HepG2 (cell line): ENCODE data around the gene CPHXL. TPM values are rescaled to one million over a fixed set of nuclear protein-coding genes. Genes with fewer than 3 reads are reported as not detected.

Experiments
- ATAC-seq: fragments of 200-7000 bp; cut with Tn5 transposase; 3 replicates; pipeline ENCODE4 v1.9.1; 2020; ENCODE audit warnings: mild to moderate bottlenecking, moderate library complexity
- BruUV-seq: library from RNA; stranded (reverse); fragments of 400-500 nt; replicated peaks from 2 replicates; lab custom pipeline; 2021; lab: Mats Ljungman, UMichigan
- CTCF ChIA-PET: fragments of 300-600 bp; formaldehyde crosslinking; extraction: SDS; loops from one replicate; lab custom pipeline; 2021; ENCODE audit warnings: low total read pairs, inconsistent platforms, low intra/inter-chr PET ratio; lab: Yijun Ruan, JAX
- POLR2A ChIA-PET: fragments of 350-600 bp; sonication (Branson Sonifier 250); formaldehyde crosslinking; loops from one replicate; lab custom pipeline; 2020; ENCODE audit warnings: antibody characterized with exemption, inconsistent platforms; lab: Yijun Ruan, JAX
- DNase-seq: peaks from one replicate; pipeline ENCODE4 v3.0.0-alpha.2; 2015; ENCODE audit warnings: low spot score
- FAIRE-seq: peaks from 3 replicates; lab custom pipeline; 2011; peaks lifted over from hg19 to GRCh38; lab: Jason Lieb, UNC
- H2AFZ ChIP-seq: one replicate; pipeline ENCODE4 v1.6.1; 2011; ENCODE audit warnings: low read length, inconsistent platforms
- H3K27ac ChIP-seq: fragments of 300-600 bp; 3 replicates; pipeline ENCODE4 v1.8.0; 2011; ENCODE audit warnings: mixed run types, mild to moderate bottlenecking, mixed read lengths, low read length, inconsistent platforms; ENCODE audit not compliant: insufficient read depth; ENCODE audit errors: extremely low read length
- H3K27me3 ChIP-seq, 2 experiments: fragments of 200-600 bp in 1 of 2; 2 replicates in 1 of 2; 3 replicates in 1 of 2; pipeline versions ENCODE4 v1.6.0 to v1.8.0; 2011; ENCODE audit warnings: low read length in 2 of 2, mild to moderate bottlenecking in 2 of 2, moderate library complexity in 2 of 2, inconsistent platforms in 1 of 2; ENCODE audit not compliant: insufficient read depth in 2 of 2, control insufficient read depth in 1 of 2
- H3K36me3 ChIP-seq, 2 experiments: fragments of 200-600 bp in 1 of 2; replicated peaks in 1 of 2; 2 replicates in 1 of 2; 3 replicates in 1 of 2; pipeline versions ENCODE4 v1.5.1 to v1.8.0; 2011; ENCODE audit warnings: low read length in 2 of 2, inconsistent platforms in 1 of 2; ENCODE audit not compliant: insufficient read depth in 2 of 2, control insufficient read depth in 1 of 2
- H3K4me1 ChIP-seq: 2 replicates; pipeline ENCODE4 v1.5.1; 2012; ENCODE audit warnings: low read length, inconsistent platforms; ENCODE audit not compliant: insufficient read depth
- H3K4me2 ChIP-seq: 2 replicates; pipeline ENCODE4 v1.6.0; 2011; ENCODE audit warnings: low read depth, low read length, inconsistent platforms
- H3K4me3 ChIP-seq, 3 experiments: fragments of 200-600 bp in 1 of 3; sonication (generic), shearing (Covaris generic) in 1 of 3; replicated peaks in 1 of 3; 2 replicates each; pipeline ENCODE4 v1.5.1; 2011 to 2016; ENCODE audit warnings: low read length in 3 of 3, inconsistent platforms in 2 of 3, low read depth in 2 of 3, mild to moderate bottlenecking in 2 of 3, control low read depth in 1 of 3, mixed read lengths in 1 of 3; ENCODE audit not compliant: insufficient read depth in 1 of 3
- H3K79me2 ChIP-seq: one replicate; pipeline ENCODE4 v1.6.1; 2011; ENCODE audit warnings: low read length, inconsistent platforms; ENCODE audit not compliant: insufficient read depth
- H3K9ac ChIP-seq: 2 replicates; pipeline ENCODE4 v1.6.0; 2011; ENCODE audit warnings: mild to moderate bottlenecking, low read depth, low read length, inconsistent platforms; ENCODE audit not compliant: insufficient read depth
- H3K9me3 ChIP-seq: 2 replicates; pipeline ENCODE4 v1.5.1; 2012; ENCODE audit warnings: mild to moderate bottlenecking, low read length
- H4K20me1 ChIP-seq: 2 replicates; pipeline ENCODE4 v1.6.0; 2011; ENCODE audit warnings: inconsistent platforms, mild to moderate bottlenecking, low read length, moderate library complexity; ENCODE audit not compliant: insufficient read depth
- ELF1 ChIP-seq: sonication (generic); formaldehyde crosslinking; IDR thresholded peaks from 2 replicates; pipeline ENCODE4 v1.4.0; 2020; ENCODE audit warnings: missing genetic modification reagents
- in situ Hi-C: cut with HindIII; loops from 2 replicates; pipeline ENCODE4 v1.10.0; 2017; ENCODE audit warnings: low pct_unique_long_range_greater_than_20kb; ENCODE audit not compliant: extremely low pct_ligation_motif_present
- intact Hi-C: fragments of 100-400 bp; cut with micrococcal nuclease; formaldehyde crosslinking; loops from one replicate; pipeline ENCODE4 v1.10.0; 2022; ENCODE audit not compliant: unreplicated experiment
- polyA plus RNA-seq, 8 experiments: library from polyadenylated mRNA; depleted of rRNA in 3 of 8; stranded (reverse) in 7 of 8; unstranded in 1 of 8; fragments of >200 nt; fragmentation: Illumina TruSeq in 4 of 8; extraction: Trizol in 4 of 8; gene quantifications; 2 replicates each; pipeline versions ENCODE4 v1.2.1 to v1.2.3, GENCODE V29; 2011 to 2016; ENCODE audit warnings: low read depth in 4 of 8, missing spikeins in 1 of 8, mixed read lengths in 1 of 8; ENCODE audit not compliant: insufficient read depth in 1 of 8
- small RNA-seq, 3 experiments: library from RNA; depleted of rRNA; stranded (forward); fragments of <200 nt; gene quantifications; one replicate each; pipeline ENCODE3, GENCODE V24; 2012; ENCODE audit warnings: low read depth in 2 of 3, low replicate concordance in 1 of 3; ENCODE audit not compliant: insufficient read length in 3 of 3, insufficient read depth in 2 of 3
- total RNA-seq, 5 experiments: library from RNA; depleted of rRNA; stranded (reverse); fragments of >200 nt; fragmentation: Illumina TruSeq; extraction: Trizol; gene quantifications; 2 replicates each; pipeline ENCODE4 v1.2.3, GENCODE V29; 2016; ENCODE audit warnings: low read depth in 1 of 5

Gene CPHXL
- total and polyA plus RNA-seq, 2 of the 13 experiments (the other 11 are each of a cell fraction or from before 2014, with no cell fraction given): not detected

DNA sequence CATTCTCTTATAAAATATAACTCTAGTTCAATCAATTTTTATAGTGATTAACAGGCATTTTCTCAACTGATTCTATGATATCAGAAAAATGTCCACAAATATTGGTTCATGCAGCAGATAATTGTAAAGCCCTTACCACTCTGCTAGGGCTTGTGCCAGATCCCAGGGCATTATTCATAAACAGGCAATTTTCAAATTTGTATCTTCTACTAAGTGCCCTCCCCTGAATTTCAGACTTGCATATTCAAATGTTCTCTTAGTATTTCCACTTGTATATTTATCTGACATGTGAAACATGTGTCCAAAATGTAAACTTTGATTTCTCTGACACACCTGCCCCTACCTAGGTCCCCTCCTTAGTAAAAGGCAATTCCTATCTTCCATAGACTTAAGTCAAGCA is 58.8 kb downstream of the CPHXL start:
- Histone ChIP-seq H3K4me2 (no peak overlapping the region), H3K27me3 (no peaks in the 10 kb centered on the region), H3K27ac (no peak overlapping the region), H3K4me1 (no peaks in the 10 kb centered on the region), H4K20me1 (no peaks in the 10 kb centered on the region), H2AFZ (no peak overlapping the region), H3K4me3 (no peak overlapping the region), H3K9me3 (no peaks in the 10 kb centered on the region), H3K79me2 (no peaks in the 10 kb centered on the region), H3K36me3 (no peaks in the 10 kb centered on the region), H3K9ac (no peak overlapping the region)
- no TSS peak for BruUV-seq
- in situ Hi-C loops (no loop called here), intact Hi-C loops (no loop called here)
- FAIRE-seq (no peak), DNase-seq (no peak), ATAC-seq (no peak)
- POLR2A ChIA-PET: no interaction called here
- CTCF ChIA-PET: no interaction called here
- no peak for TF ChIP-seq ELF1 (CRISPR knock-in tag)

Small RNA genes within 50 kb of the gene (small RNA-seq; reads per million reads assigned to genes)
- gene RN7SL520P: 0 reads per million in 3 experiments

Other genes starting within 250 kb of the CPHXL start
- gene CHST6, start 231.0 kb downstream of the CPHXL start, total RNA-seq (2016; rRNA removed; fragmentation: Illumina TruSeq; extraction: Trizol): 0.32 and 0.91 TPM in 2 replicates
- gene CHST6, start 231.0 kb downstream of the CPHXL start, polyA plus RNA-seq (2011; rRNA removed): 0.18 and 0.25 TPM in 2 replicates
- gene CHST5, start 190.4 kb downstream of the CPHXL start, total RNA-seq (2016; rRNA removed; fragmentation: Illumina TruSeq; extraction: Trizol): not detected in 2 replicates
- gene CHST5, start 190.4 kb downstream of the CPHXL start, polyA plus RNA-seq (2011; rRNA removed): 0.05 TPM in 1 of 2 replicates, not detected in the other
- 2.3 and 3.5 TPM in 2 replicates for gene TMEM231, start 170.2 kb downstream of the CPHXL start, total RNA-seq (2016; rRNA removed; fragmentation: Illumina TruSeq; extraction: Trizol)
- gene TMEM231, start 170.2 kb downstream of the CPHXL start, polyA plus RNA-seq (2011; rRNA removed): 7.4 TPM in 2 replicates
- gene GABARAPL2, start 160.1 kb downstream of the CPHXL start, total RNA-seq (2016; rRNA removed; fragmentation: Illumina TruSeq; extraction: Trizol): 76.4 and 82.4 TPM in 2 replicates
- gene GABARAPL2, start 160.1 kb downstream of the CPHXL start, polyA plus RNA-seq (2011; rRNA removed): 68.4 and 83.0 TPM in 2 replicates
- 40.8 and 50.7 TPM in 2 replicates for gene ADAT1, start 103.2 kb downstream of the CPHXL start, total RNA-seq (2016; rRNA removed; fragmentation: Illumina TruSeq; extraction: Trizol)
- 15.5 and 18.4 TPM in 2 replicates for gene ADAT1, start 103.2 kb downstream of the CPHXL start, polyA plus RNA-seq (2011; rRNA removed)
- gene KARS1, start 78.8 kb downstream of the CPHXL start, total RNA-seq (2016; rRNA removed; fragmentation: Illumina TruSeq; extraction: Trizol): 276 and 379 TPM in 2 replicates
- gene KARS1, start 78.8 kb downstream of the CPHXL start, polyA plus RNA-seq (2011; rRNA removed): 111 and 141 TPM in 2 replicates
- 50.2 and 53.1 TPM in 2 replicates for gene TERF2IP, start 78.7 kb downstream of the CPHXL start, total RNA-seq (2016; rRNA removed; fragmentation: Illumina TruSeq; extraction: Trizol)
- gene TERF2IP, start 78.7 kb downstream of the CPHXL start, polyA plus RNA-seq (2011; rRNA removed): 22.5 and 26.4 TPM in 2 replicates
- not detected in 2 replicates for gene CPHXL2, start 49.5 kb downstream of the CPHXL start, total RNA-seq (2016; rRNA removed; fragmentation: Illumina TruSeq; extraction: Trizol)
- gene CPHXL2, start 49.5 kb downstream of the CPHXL start, polyA plus RNA-seq (2011; rRNA removed): not detected in 2 replicates
- not detected in 2 replicates for gene DUXB, start 25.0 kb downstream of the CPHXL start, total RNA-seq (2016; rRNA removed; fragmentation: Illumina TruSeq; extraction: Trizol)
- not detected in 2 replicates for gene DUXB, start 25.0 kb downstream of the CPHXL start, polyA plus RNA-seq (2011; rRNA removed)